GM19035 (cell line): ENCODE results near the gene LILRA2.
"Not testable (repeated sequence)": the region's sequence is repeated elsewhere in the genome, so short reads cannot be mapped to it uniquely, and the experiment has no call there.

Source experiments
- ATAC-seq: cut with Tn5 transposase; IDR thresholded peaks from one replicate; pipeline ENCODE4 v1.9.1; 2021; ENCODE audit not compliant: unreplicated experiment

LILRA2 gene

DNA sequence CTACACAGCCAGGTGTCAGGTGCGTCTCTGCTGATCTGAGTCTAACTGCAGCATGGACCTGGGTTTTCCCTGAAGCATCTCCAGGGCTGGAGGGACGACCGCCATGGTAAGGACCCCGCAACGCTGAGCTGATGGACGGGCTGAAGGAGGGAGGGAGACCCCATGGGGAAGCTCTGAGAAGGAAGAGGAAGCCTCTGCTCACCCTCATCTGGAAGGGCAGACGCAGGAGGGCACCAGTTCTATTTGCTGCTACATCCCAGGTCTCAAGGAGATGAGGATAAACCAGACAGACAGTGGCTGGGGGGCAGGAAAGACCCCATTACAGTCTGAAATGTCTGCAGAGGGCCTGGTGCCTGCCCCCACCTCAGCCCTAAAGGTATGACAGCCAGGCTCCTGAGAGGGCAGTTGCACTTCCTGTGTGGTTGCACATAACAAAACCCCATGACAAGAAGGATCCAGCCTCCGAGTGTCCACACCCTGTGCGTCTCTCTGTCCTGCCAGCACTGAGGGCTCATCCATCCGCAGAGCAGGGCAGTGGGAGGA, at the start of gene LILRA2:
LILRA2 (plus strand) TSS at position 461 of the 543 bp plus-strand sequence. CDS start 89 bp downstream, outside the sequence.
- no peak for ATAC-seq

DNA sequence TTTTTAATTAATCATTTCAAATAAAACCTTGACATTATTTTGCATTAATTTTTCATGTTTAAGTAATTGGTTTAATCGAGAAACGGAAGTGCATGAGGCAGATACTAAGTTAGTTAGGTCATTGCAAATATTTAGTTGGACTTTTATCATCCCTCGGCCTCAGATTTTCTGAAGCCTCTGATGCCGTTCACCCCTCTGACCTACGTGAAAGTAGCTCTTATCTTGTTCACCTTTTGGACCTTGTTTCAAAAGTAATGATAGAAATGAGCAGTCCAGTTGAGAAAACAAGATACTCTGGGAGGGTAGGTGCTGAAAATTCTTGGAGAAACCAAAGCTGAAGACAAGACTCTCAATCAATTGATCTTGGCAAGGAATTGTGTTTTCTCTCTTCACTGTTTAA, 48.0 kb upstream of the LILRA2 start:
- no peak for ATAC-seq

DNA sequence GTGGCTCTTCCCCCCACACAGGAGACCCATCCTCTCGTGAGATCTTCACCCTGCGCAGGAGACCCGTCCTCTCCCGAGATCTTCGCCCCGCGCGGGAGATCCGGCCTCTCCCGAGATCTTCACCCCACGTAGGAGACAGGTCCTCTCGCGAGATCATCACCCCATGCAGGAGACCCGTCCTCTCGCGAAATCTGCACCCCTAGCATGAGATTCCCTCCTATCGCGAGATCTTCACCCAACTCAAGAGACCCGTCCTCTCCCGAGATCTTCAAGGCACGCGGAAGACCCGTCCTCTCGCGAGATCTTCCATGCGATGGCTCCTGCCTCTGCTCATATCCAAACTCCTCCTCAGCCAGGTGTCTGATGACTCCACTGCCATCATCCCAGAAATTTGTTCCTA, 46.6 kb upstream of the LILRA2 start:
- no peak for ATAC-seq

DNA sequence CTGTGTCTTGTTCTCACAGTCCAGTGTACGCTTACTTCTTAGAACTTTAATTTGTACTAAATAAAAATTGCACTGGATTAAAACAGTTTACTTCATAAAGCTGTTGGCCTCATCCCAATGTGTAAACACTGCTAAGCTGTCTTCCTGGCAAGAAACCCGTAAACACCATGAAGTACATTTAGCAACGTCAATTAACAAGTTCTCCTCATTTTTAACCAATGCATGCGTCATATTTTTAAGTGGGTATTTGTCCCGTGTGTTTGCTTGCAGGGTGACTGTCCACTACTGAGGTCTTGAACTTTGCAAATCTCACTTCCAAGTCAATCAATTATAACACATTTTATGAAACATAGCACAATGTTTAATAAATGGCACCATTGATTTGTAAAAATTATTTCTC, 42.7 kb upstream of the LILRA2 start:
- no peak for ATAC-seq

DNA sequence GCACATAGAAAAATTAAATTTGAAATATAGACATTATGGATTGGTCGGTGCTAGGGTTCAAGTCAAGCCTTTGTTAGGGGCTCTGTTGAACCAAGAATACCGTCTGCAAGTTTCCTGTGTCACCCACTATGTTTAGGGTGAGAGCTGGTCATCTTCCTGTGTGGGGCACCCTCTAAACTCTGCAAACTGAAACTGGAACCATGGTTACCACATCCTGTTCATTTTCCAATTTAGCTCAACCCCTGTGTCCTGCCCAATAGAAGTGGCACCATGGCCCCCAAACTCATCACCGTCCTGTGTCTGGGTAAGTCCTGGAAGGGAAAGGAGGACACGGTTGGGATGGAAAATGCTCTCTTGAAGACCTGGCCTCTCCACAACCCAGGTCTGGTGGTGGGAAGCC, 41.1 kb upstream of the LILRA2 start:
- ATAC-seq: peak; percentile 75

DNA sequence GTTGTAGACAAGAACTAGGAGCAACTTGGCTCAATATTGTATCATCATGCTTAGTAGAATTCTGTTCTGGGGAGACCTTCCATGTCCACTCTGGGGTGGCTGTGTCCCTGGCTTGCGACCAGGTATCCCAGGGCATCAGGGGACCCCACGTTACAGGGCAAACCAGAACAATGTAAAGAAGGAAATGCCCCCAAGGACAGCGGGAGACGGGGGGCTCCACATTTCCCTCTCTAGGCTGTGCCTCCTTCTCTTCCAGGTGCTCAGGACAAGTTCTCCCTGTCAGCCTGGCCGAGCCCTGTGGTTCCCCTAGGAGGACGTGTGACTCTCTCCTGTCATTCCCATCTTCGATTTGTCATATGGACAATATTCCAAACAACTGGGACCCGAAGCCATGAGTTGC, 40.1 kb upstream of the LILRA2 start:
- ATAC-seq: no peak

DNA sequence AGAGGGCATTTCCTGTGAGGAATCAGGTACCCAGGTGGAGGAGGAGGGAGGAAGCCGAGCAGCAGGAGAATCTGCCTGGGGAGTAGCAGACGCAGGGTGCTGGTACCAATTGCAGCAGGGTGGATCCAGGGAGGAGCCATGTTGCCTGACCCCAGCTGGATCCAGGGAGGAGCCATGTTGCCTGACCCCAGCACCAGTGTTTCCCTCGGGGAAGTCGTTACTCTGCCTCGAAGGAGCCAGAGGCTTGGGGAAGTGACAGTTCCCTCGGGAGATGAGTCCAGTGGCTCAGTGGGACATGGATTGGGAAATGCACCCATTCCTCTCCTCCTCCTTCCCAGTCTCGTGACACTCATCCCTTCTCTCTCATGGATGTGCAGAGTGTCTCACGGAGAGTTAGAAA, 39.4 kb upstream of the LILRA2 start:
- ATAC-seq: no peak

DNA sequence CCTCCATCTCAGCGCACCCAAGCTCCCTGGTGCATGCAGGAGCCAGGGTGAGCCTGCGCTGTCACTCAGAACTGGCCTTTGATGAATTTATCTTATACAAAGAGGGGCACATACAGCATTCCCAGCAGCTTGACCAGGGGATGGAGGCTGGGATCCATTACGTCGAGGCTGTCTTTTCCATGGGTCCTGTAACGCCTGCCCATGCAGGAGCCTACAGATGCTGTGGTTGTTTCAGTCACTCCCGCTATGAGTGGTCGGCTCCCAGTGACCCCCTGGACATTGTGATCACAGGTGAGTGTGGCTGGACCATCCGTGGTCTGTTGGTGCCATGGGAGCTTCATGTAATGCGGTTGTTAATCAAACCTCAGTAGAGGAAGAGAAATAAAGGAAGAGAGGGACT, 38.0 kb upstream of the LILRA2 start:
- ATAC-seq: no peak

DNA sequence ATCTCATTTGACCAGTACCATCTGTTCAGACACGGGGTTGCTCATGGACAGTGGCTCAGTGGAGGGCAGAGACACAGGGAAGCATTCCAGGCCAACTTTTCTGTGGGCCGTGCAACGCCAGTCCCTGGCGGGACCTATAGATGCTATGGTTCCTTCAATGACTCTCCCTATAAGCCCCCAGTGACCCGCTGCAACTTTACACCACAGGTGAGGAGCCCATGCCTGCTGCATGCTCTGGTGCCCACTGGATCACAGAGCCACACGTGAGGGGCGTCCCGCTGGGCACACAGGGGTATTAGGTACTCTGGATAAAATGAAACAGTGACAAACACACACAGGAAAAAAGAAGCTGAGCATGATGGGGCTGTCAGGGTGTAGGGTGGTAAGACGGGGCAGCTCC, 36.6 kb upstream of the LILRA2 start:
- no peak for ATAC-seq

DNA sequence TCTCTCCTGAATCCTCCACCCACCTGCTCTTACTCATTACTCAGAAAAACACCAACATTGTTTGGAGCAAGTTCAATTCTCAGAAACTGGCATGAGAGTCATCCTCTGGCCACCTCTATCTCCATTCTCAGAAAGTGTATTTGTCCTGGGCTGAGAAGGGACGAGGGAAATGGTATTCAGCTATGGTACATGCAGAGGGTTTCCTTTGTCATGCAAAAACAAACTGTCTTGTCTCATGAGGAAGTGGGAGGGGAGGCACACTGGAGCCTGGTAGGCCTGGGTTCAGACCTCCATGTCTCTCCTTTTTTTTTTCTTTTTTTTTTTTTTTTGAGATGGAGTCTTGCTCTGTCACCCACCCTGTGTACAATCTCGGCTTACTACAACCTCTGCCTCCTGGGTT, 31.9 kb upstream of the LILRA2 start:
- ATAC-seq: no peak

DNA sequence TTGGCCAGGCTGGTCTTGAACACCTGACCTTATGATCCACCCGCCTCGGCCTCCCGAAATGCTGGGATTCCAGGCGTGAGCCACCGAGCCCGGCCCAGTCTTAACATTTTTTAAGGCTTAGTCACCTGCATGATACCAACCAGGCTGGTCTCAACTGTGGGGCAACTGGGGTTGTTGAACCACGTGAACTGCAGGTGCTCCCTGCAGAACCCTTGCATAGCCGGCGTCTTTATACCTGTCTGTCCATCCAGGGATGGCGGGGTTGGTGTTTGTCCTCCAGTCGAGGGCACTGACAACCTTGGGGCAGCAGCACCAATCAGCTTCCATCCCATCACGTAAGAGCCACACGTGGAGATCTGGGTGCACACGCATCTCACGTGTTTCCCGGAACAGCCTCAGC, 24.8 kb upstream of the LILRA2 start:
- no peak for ATAC-seq

DNA sequence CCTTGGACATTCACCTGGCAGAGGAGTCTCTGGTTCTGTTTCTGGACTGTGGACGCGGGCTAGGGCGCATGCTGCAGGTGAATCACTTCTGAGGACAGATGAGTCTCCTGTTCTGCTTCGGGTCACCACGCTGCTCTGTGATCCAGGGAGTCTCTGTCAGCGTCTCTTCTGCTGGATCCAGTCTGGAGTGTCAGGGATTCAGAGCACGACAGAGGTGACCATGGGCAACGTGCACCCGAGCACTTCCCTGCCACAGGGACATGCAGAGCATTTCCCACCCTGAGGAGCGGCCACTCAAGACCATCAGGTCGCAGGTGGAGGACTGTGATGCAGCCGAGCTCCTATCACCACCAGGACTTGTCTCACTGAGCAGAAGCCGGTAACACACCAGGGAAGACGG, 24.4 kb upstream of the LILRA2 start:
- ATAC-seq: no peak

DNA sequence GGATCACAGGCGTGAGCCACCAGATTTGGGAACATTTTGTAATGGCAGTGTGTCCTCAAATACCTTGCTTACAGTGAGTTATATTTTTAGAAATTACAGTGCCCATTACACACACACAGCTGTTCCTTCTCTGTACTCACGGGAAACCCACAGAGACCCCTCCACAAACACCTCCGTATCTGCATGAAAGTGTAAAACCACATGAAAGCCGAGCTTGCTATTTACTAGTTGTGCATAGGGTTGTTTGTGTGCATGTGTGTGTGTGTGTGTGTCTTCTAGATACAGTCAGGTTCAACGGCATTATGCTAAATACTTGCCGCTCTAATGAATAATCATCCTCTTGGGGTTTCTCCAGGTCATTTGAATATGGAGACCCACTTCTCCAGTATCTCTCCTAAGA, 22.3 kb upstream of the LILRA2 start:
- no peak for ATAC-seq

DNA sequence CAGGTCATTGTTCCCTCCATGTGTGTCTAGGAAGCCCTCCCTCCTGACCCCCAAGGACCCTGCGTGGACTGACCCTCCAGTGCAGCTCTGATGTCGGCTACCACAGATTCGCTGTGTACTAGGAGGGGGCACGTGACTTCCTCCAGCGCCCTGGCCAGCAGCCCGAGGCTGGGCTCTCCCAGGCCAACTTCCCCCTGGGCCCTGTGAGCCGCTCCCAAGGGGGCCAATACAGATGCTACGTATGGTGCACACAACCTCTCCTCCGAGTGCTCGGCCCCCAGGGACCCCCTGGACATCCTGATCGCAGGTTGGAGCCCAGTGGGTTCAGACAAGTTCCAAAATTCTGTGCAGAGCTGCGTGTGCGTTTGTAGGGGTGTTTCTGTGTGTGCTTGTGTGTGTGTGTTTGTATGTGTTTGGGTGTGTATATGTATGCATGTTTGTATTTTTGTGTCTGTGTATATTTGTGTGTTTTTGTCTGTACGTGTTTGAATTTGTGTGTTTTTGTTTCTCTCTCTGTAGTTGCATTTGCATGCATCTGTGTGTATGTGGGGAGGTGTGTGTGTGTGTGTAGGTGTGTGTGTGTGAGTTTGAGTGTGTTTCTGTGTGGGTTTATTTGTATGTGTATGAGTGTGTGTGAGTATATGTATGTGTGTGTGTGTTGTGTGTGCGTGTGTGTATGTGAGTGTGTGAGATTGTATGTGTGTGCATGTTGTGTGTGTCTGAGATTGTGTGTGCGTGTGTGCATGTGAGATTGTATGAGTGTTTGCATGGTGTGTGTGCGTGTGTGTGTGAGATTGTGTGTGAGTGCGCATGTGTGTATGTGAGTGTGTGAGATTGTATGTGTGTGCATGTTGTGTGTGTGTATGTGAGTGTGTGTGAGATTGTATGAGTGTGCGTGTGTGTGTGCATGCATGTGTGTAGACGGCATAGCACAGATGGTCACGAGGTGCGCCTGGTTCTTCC, 21.4 kb upstream of the LILRA2 start:
- ATAC-seq: no peak

DNA sequence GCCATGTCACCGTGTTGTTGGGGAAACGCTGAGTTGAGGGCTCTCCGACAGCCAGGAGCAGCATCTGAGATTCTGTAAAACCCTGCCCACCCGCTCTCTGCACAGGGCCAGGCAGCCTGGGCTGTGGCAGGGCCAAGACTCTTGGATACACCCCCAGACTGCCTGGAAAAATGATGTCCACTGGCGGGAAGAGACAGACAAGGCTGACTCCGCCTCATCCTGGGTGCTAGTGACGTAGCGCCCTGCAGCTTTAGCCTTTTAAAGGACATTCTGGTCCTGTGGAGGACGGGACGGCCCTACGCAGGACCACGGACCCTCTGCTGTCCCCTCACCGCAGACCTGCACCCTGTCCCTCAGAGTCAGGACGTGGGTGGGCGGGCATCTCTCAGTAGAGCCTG, 20.7 kb upstream of the LILRA2 start:
- no peak for ATAC-seq

DNA sequence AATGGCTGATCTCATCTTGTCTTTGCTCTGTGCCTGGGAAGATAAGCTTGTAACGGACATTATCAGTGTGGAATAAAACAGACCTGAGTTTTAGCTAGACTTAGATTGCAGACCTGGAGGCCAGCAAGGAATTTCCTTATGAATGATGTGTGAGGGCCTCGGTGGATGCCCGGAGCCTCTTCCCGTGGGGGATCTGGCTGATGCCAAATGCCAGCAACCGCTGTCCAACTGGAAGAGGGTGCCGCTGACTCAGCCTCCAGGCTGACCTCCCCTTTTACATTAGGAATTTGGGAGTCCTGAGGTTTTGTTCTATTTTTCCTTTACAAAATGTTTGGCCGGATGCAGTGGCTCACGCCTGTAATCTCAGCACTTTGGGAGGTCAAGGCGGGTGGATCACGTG, 19.6 kb upstream of the LILRA2 start:
- no peak for ATAC-seq

DNA sequence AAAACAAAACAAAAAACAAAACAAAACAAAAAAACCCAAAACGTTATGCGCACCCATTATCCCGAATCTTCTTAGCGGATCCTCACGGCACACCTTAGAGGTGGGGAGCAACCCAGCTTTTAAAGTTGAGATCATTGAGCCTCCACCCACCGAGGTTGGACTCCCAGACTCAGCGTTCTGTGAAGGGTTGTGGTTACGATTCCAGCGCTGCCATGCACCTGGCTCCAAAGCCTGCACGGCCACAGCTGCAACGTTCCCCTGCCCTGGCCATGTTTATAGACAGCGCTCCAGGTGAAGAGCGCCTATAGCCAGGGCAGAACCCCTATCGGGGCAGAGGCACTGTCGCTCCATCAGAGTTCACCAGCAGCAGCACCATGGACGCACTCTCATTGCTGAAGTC, 18.7 kb upstream of the LILRA2 start:
- ATAC-seq: no peak

DNA sequence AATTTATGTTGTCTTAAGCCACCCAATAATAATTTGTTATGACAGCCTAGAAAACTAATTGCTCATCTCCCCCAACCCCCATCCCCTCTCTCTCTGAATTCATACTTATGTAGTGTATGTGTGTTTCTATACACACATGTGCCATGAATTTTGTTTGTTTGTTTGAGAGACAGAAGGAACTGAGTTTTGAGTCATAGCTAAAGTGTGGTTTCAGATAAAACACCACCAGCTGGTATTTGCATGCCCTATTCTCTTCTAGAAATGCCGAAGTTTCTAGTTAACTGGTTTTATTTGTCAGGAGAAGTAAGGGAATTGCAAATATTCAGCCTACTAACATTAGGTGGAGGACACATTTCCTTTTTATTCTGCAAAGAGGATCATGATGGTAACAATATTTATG, 17.4 kb upstream of the LILRA2 start:
- ATAC-seq: no peak

DNA sequence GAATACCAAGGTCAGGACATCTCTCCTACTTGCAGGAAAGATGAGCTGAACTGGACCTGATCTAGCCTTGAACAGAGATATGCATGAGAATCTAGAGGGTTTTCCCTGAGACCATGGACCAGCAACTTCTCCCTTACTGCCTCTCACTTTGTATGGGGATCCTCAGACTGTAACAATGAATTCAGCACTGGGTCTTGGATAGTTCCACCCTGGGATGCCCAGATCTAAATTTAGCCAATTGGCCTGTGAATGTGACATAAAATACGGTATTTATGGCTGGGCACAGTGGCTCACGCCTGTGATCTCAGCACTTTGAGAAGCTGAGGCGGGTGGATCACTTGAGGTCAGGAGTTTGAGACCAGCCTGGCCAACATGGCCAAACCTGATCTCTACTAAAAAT, 15.3 kb upstream of the LILRA2 start:
- no peak for ATAC-seq

DNA sequence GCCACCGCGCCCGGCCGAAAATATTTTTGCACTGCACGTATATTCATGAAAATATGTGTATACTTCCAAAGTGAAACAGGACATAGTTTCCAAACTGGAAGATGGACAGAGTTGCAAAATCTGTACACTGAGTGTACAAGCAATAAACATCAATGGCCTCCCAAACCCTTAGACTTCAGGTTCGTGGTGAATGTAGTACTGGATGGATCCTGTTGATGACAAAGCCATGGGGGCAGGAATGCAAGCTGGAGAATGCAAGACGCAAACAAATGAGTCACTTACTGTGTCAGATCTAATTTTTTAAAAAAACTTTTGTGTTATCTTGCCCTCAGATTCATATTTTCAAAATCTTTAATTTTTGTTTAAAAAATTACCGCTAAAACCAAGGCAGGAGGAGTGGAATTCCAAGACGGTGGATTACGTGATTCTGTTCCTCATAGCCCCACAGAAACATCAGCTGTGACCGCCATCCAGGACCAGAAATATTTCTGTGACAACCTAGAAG, 12.7 kb upstream of the LILRA2 start:
- no peak for ATAC-seq

DNA sequence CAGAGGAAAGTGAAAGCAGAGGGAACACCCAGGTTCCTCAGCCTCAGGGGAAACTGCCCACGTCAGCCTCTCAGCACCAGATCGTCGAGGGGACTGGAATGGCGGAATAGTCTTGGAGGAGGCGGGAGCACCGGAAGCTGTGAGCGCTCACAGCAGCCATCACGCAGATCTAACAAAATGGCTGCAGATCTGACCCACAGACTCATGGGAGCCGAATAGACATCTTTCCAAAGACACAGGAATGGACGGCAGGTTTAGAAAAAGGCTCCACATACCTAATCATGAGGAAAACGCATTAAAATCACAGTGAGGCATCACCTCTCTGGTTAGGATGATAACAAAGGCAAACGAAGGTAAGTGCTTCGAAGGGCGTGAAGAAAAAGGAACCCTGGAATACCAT, 11.8 kb upstream of the LILRA2 start:
- no peak for ATAC-seq

DNA sequence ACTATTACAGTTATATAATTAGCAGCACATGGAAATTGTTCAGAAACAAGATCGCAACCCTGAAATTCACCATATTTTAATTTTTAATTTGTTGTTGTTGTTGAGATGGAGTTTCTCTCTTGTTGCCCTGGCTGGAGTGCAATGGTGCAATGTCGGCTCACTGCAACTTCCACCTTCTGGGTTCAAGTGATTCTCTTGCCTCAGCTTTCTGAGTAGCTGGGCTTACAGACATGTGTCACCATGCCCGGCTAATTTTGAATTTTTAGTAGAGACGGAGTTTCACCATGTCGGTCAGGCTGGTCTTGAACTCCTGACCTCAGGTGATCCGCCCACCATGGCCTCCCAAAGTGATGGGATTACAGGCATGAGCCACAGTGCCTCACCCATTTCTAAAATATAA, 10.4 kb upstream of the LILRA2 start:
- not testable (repeated sequence) for ATAC-seq
